ENCODE results near the gene IFNG-AS1. TPM values are rescaled to one million over a fixed set of nuclear protein-coding genes. Genes with fewer than 3 reads are reported as not detected.
A peak's percentile ranks its signal among the peaks of the same experiment; 100 is the strongest.

IFNG-AS1 gene
- total RNA-seq, 1 experiment from 2014 or later = not detected

DNA sequence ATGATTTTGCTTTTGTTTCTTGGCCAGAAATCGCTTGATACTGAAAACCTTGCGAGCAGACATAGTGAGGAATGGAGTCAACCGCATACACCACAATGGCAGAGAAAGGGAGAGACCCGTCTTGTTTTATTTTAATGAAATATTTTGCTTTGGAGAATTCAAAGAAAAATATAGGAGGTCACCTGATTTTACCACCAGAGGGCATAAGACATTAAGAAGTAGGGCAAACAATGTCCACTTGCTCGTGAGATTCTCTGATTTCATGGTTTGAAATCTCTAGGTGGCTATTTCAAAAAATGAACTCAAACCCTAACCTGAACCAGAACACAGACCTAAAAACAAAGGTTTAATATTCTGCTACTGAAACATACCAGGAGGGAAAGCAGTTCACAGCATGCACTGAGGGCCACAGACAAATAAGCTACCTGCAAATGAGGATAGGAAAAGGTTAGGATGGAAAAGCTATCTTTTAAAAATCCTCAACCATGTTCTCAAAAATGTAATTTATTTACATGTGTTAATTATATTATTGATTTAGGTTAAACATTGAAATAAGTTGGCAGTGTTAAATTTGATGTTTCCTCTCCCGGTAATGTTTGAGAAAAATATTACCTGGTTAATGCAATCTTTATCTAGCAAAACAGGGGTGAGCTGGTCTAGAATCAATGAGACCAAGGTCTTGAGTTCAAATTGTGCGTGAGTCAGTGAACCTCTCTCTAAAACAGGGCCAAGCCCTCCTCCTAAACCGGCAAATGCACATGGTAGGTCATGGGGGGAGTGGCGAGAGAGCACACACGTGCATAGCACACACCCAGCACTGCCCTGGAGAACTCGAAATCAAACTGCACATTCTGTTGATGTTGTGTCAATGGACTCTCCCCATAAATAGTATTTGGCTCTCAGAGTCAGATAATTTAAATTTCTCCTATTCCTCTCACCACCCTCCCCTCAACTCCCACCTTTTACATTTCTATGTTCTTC lies 12.5 kb downstream of the IFNG-AS1 start:
- Histone ChIP-seq H3K9me3 (ENCODE audit: control insufficient read depth in 1 of 2, insufficient read depth in 1 of 2, low read depth in 1 of 2, low read length in 2 of 2) (no peaks in the 10 kb centered on the region), H3K27ac (ENCODE audit: low read depth, low read length) (no peak overlapping the region), H3K4me3 (replicated peaks in 1 of 2; ENCODE audit: low read depth in 1 of 2, low read length in 2 of 2) (no peak overlapping the region), H3K4me1 (ENCODE audit: control insufficient read depth in 1 of 2, insufficient read depth in 2 of 2, low read length in 2 of 2) (no peaks in the 10 kb centered on the region), H3K79me2 (ENCODE audit: insufficient read depth, low read length) (no peaks in the 10 kb centered on the region), H3K4me2 (ENCODE audit: low read length) (no peak overlapping the region), H2AFZ (ENCODE audit: low read depth, low read length, poor library complexity, severe bottlenecking) (peak overlapping the region; percentile 91), H4K20me1 (ENCODE audit: insufficient read depth) (no peaks in the 10 kb centered on the region), H3K36me3 (ENCODE audit: control insufficient read depth in 1 of 2, insufficient read depth in 2 of 2, low read length in 2 of 2) (no peaks in the 10 kb centered on the region), H3K27me3 (ENCODE audit: insufficient read depth, low read length) (no peaks in the 10 kb centered on the region), H3K9me2 (ENCODE audit: insufficient read depth) (no peaks in the 10 kb centered on the region), H3K9ac (ENCODE audit: low read length) (no peak overlapping the region)
- no peak for TF ChIP-seq YY1 (IDR thresholded peaks at IDR 0.05; ENCODE audit: extremely low read depth, insufficient replicate concordance, low read depth, low read length)
- peak; percentile 57 for TF ChIP-seq RAD21 (IDR thresholded peaks at IDR 0.05; ENCODE audit: low read depth)
- TF ChIP-seq, protein P1, sequence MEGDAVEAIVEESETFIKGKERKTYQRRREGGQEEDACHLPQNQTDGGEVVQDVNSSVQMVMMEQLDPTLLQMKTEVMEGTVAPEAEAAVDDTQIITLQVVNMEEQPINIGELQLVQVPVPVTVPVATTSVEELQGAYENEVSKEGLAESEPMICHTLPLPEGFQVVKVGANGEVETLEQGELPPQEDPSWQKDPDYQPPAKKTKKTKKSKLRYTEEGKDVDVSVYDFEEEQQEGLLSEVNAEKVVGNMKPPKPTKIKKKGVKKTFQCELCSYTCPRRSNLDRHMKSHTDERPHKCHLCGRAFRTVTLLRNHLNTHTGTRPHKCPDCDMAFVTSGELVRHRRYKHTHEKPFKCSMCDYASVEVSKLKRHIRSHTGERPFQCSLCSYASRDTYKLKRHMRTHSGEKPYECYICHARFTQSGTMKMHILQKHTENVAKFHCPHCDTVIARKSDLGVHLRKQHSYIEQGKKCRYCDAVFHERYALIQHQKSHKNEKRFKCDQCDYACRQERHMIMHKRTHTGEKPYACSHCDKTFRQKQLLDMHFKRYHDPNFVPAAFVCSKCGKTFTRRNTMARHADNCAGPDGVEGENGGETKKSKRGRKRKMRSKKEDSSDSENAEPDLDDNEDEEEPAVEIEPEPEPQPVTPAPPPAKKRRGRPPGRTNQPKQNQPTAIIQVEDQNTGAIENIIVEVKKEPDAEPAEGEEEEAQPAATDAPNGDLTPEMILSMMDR (IDR thresholded peaks at IDR 0.05 in 2 of 3, conservative IDR thresholded peaks at IDR 0.05 in 1 of 3; ENCODE audit: borderline replicate concordance in 1 of 3, insufficient read depth in 1 of 3, low read depth in 2 of 3, low read length in 2 of 3) = peak; percentile 36 to 62 (median 50); a peak in 5 of 6 replicates
- no peak for TF ChIP-seq CBX3 (IDR thresholded peaks at IDR 0.05; ENCODE audit: low read depth)
- no peak for DNase-seq (ENCODE audit: low read depth, low spot score)
- ChIA-PET CTCF (interaction anchor here (0.8 to 1.7 kb wide), 6 partner anchors 12 to 316 kb away, joined by 3 to 7 read pairs (median 4); partner anchors contain the start of gene IFNG-AS1), POLR2A (no interaction called here), RAD21 (ENCODE audit: low non-redundant PET in 1 of 2, low total read pairs in 2 of 2, uncharacterized antibody in 2 of 2, unreplicated experiment in 2 of 2) (no interaction called here)
- ATAC-seq = peak; percentile 58
- intact Hi-C loops (cut with micrococcal nuclease) = loop anchor here (2.0 kb wide), 2 partner anchors 157 to 645 kb away; partner anchors contain the start of gene IFNG
- no TSS peak for BruUV-seq (replicated peaks)

DNA sequence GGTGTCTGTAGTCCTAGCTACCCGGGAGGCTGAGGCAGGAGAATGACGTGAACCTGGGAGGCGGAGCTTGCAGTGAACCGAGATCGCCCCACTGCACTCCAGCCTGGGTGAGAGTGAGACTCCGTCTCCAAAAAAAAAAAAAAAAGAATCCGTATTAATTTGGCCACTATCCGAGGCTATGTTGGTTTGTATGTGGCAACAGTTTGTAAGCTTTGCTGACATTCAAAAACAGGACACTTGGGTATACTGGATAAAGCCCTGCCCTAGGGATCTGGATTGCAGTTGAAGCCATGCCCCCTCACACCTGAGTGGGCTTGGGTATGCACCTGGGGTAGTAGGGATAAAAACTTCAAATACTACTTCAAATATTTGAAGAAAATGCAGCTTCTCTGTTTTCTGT lies 14.5 kb downstream of the IFNG-AS1 start:
- H3K9me3 ChIP-seq (ENCODE audit: control insufficient read depth in 1 of 2, insufficient read depth in 1 of 2, low read depth in 1 of 2, low read length in 2 of 2) = no peaks in the 10 kb centered on the region
- H3K4me2 ChIP-seq (ENCODE audit: low read length) = no peak overlapping the region
- no peaks in the 10 kb centered on the region for H3K9me2 ChIP-seq (ENCODE audit: insufficient read depth)
- no peaks in the 10 kb centered on the region for H4K20me1 ChIP-seq (ENCODE audit: insufficient read depth)
- no peaks in the 10 kb centered on the region for H3K36me3 ChIP-seq (ENCODE audit: control insufficient read depth in 1 of 2, insufficient read depth in 2 of 2, low read length in 2 of 2)
- no peaks in the 10 kb centered on the region for H3K79me2 ChIP-seq (ENCODE audit: insufficient read depth, low read length)
- ChIA-PET POLR2A (no interaction called here), CTCF (no interaction called here), RAD21 (ENCODE audit: low non-redundant PET in 1 of 2, low total read pairs in 2 of 2, uncharacterized antibody in 2 of 2, unreplicated experiment in 2 of 2) (no interaction called here)
- H3K27me3 ChIP-seq (ENCODE audit: insufficient read depth, low read length) = no peaks in the 10 kb centered on the region
- intact Hi-C loops (cut with micrococcal nuclease) = no loop called here
- no peaks in the 10 kb centered on the region for H3K4me1 ChIP-seq (ENCODE audit: control insufficient read depth in 1 of 2, insufficient read depth in 2 of 2, low read length in 2 of 2)
- H3K9ac ChIP-seq (ENCODE audit: low read length) = no peak overlapping the region
- DNase-seq (ENCODE audit: low read depth, low spot score) (no peak), ATAC-seq (no peak)
- H3K27ac ChIP-seq (ENCODE audit: low read depth, low read length) = no peak overlapping the region
- BruUV-seq (replicated peaks) = no TSS peak
- H3K4me3 ChIP-seq (replicated peaks in 1 of 2; ENCODE audit: low read depth in 1 of 2, low read length in 2 of 2) = no peak overlapping the region
- TF ChIP-seq SRF (IDR thresholded peaks at IDR 0.05; ENCODE audit: low read depth) = no peak
- no peak for TF ChIP-seq ZFX (IDR thresholded peaks at IDR 0.05)
- TF ChIP-seq, protein P2, sequence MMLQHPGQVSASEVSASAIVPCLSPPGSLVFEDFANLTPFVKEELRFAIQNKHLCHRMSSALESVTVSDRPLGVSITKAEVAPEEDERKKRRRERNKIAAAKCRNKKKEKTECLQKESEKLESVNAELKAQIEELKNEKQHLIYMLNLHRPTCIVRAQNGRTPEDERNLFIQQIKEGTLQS (IDR thresholded peaks at IDR 0.05) = no peak
- TF ChIP-seq REST (IDR thresholded peaks at IDR 0.05; ENCODE audit: low read depth) = no peak
- TF ChIP-seq RAD21 (IDR thresholded peaks at IDR 0.05; ENCODE audit: low read depth) = no peak
- no peak for TF ChIP-seq YY1 (IDR thresholded peaks at IDR 0.05; ENCODE audit: extremely low read depth, insufficient replicate concordance, low read depth, low read length)
- TF ChIP-seq, protein P3, sequence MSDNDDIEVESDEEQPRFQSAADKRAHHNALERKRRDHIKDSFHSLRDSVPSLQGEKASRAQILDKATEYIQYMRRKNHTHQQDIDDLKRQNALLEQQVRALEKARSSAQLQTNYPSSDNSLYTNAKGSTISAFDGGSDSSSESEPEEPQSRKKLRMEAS (IDR thresholded peaks at IDR 0.05) = no peak
- TF ChIP-seq FOSL1 (IDR thresholded peaks at IDR 0.05; ENCODE audit: low read depth) = no peak
- TF ChIP-seq TCF7L2 (IDR thresholded peaks at IDR 0.05; ENCODE audit: borderline replicate concordance, extremely low read depth, insufficient read depth, insufficient read length) = no peak
- no peak for TF ChIP-seq ZNF274 (IDR thresholded peaks at IDR 0.05; ENCODE audit: low read depth, low read length)
- H2AFZ ChIP-seq (ENCODE audit: low read depth, low read length, poor library complexity, severe bottlenecking) = no peak overlapping the region
